NB4 (cell line): ENCODE results near the gene ZSCAN31.

ENCODE experiments used
- DNase-seq: peaks from one replicate; pipeline ENCODE4 v3.0.0; 2010; ENCODE audit warnings: low read depth
- H3K4me3 ChIP-seq: one replicate; pipeline ENCODE4 v1.5.1; 2011; ENCODE audit warnings: mild to moderate bottlenecking, low read depth, low read length, moderate library complexity
- CTCF ChIP-seq: IDR thresholded peaks from one replicate; pipeline ENCODE4 v1.5.1; 2012; ENCODE audit warnings: low read depth, low read length
- MAX ChIP-seq: IDR thresholded peaks from 2 replicates; pipeline ENCODE4 v1.6.1; 2011; ENCODE audit warnings: low read depth, low read length
- MYC ChIP-seq: IDR thresholded peaks from 2 replicates; pipeline ENCODE4 v1.6.1; 2011; ENCODE audit warnings: low read depth, low read length
- POLR2A ChIP-seq: IDR thresholded peaks from 2 replicates; pipeline ENCODE4 v1.6.1; 2011; ENCODE audit warnings: mild to moderate bottlenecking; ENCODE audit not compliant: insufficient read length; ENCODE audit errors: extremely low read depth

The ZSCAN31 gene

GRCh38 chr6:28347119-28347518 lies 11.2 kb upstream of the ZSCAN31 start:
- TF ChIP-seq MAX (no peak), POLR2A (no peak), CTCF (no peak), MYC (no peak)
- DNase-seq: no peak
- H3K4me3 ChIP-seq: no peak overlapping the region

GRCh38 chr6:28345201-28345600 lies 9.3 kb upstream of the ZSCAN31 start:
- no peak for DNase-seq
- TF ChIP-seq MAX (no peak), CTCF (no peak), POLR2A (no peak), MYC (no peak)
- no peak overlapping the region for H3K4me3 ChIP-seq

- no peak overlapping the region for H3K4me3 ChIP-seq
- no peak for DNase-seq
- TF ChIP-seq MAX: no peak
- no peak for TF ChIP-seq POLR2A
- TF ChIP-seq MYC: no peak
- no peak for TF ChIP-seq CTCF
Observed at GRCh38 chr6:28343898-28344677, 8.1 kb upstream of the ZSCAN31 start.

GRCh38 chr6:28340310-28341095 lies 4.6 kb upstream of the ZSCAN31 start:
- H3K4me3 ChIP-seq: no peak overlapping the region
- no peak for DNase-seq
- no peak for TF ChIP-seq POLR2A

GRCh38 chr6:28337121-28337520 lies 1.2 kb upstream of the ZSCAN31 start:
- DNase-seq: peak; percentile 52
- H3K4me3 ChIP-seq: peak overlapping the region; percentile 91
- TF ChIP-seq MAX (no peak), MYC (no peak), CTCF (no peak), POLR2A (no peak)
